SK-N-SH (cell line): ENCODE measurements around the gene KRT4. TPM values are rescaled to one million over a fixed set of nuclear protein-coding genes. Genes with fewer than 3 reads are reported as not detected.

Source experiments
- CTCF ChIA-PET: fragments of 300-600, 350-600 bp; formaldehyde crosslinking; extraction: SDS; loops from one replicate; lab custom pipeline; 2021; lab: Yijun Ruan, JAX
- POLR2A ChIA-PET: fragments of 350-600 bp; sonication (Branson Sonifier 250); formaldehyde crosslinking; extraction: SDS; loops from one replicate; lab custom pipeline; 2020; ENCODE audit warnings: antibody characterized with exemption, inconsistent platforms; lab: Yijun Ruan, JAX
- DNase-seq: peaks from one replicate; pipeline ENCODE4 v3.0.0; 2012
- H2AFZ ChIP-seq: fragments of 200-600 bp; sonication (generic); 2 replicates; pipeline ENCODE4 v1.8.1; 2016; ENCODE audit warnings: antibody characterized with exemption, mild to moderate bottlenecking, low read depth
- H3F3A ChIP-seq: fragments of 200-600 bp; sonication (generic); replicated peaks from 2 replicates; pipeline ENCODE3; 2016; ENCODE audit warnings: antibody characterized with exemption, mild to moderate bottlenecking; ENCODE audit not compliant: insufficient read depth
- H3K27ac ChIP-seq, 2 experiments: fragments of 200-500 bp in 1 of 2; fragments of 200-600 bp in 1 of 2; sonication (Bioruptor generic) in 1 of 2; sonication (generic), shearing (Covaris generic) in 1 of 2; 2 replicates each; pipeline versions ENCODE4 v1.5.1 to v1.6.1; 2014 to 2016; ENCODE audit warnings: low read depth in 2 of 2, inconsistent platforms in 1 of 2, low read length in 1 of 2, mild to moderate bottlenecking in 1 of 2, mixed read lengths in 1 of 2
- H3K27me3 ChIP-seq: fragments of 200-600 bp; sonication (generic), shearing (Covaris generic); 2 replicates; pipeline ENCODE4 v1.6.1; 2016; ENCODE audit warnings: mixed run types; ENCODE audit not compliant: insufficient read depth
- H3K36me3 ChIP-seq, 2 experiments: fragments of 200-500 bp in 1 of 2; fragments of 200-600 bp in 1 of 2; sonication (Bioruptor generic) in 1 of 2; sonication (generic) in 1 of 2; replicated peaks in 1 of 2; 2 replicates each; pipeline versions ENCODE3 to v1.5.1; 2014 to 2016; ENCODE audit warnings: low read length in 1 of 2, mild to moderate bottlenecking in 1 of 2; ENCODE audit not compliant: insufficient read depth in 2 of 2, control insufficient read depth in 1 of 2
- H3K4me1 ChIP-seq, 2 experiments: fragments of 200-500 bp in 1 of 2; fragments of 200-600 bp in 1 of 2; sonication (Bioruptor generic) in 1 of 2; sonication (generic), shearing (Covaris generic) in 1 of 2; 2 replicates each; pipeline versions ENCODE4 v1.5.1 to v1.6.1; 2014 to 2016; ENCODE audit warnings: low read depth in 1 of 2, low read length in 1 of 2, mixed run types in 1 of 2; ENCODE audit not compliant: insufficient read depth in 2 of 2, control insufficient read depth in 1 of 2
- H3K4me2 ChIP-seq: fragments of 200-600 bp; sonication (generic), shearing (Covaris generic); 2 replicates; pipeline ENCODE4 v1.6.1; 2017; ENCODE audit warnings: mixed run types
- H3K4me3 ChIP-seq, 2 experiments: fragments of 200-500 bp in 1 of 2; fragments of 200-600 bp in 1 of 2; sonication (Bioruptor generic) in 1 of 2; sonication (generic), shearing (Covaris generic) in 1 of 2; 2 replicates each; pipeline versions ENCODE4 v1.5.1 to v1.8.1; 2014 to 2016; ENCODE audit warnings: low read depth in 2 of 2, inconsistent platforms in 1 of 2, low read length in 1 of 2, mild to moderate bottlenecking in 1 of 2, mixed read lengths in 1 of 2, moderate library complexity in 1 of 2
- H3K79me2 ChIP-seq: fragments of 200-600 bp; sonication (generic); 2 replicates; pipeline ENCODE4 v1.8.1; 2017; ENCODE audit warnings: mild to moderate bottlenecking; ENCODE audit not compliant: insufficient read depth
- H3K9ac ChIP-seq: fragments of 200-600 bp; sonication (generic); 2 replicates; pipeline ENCODE4 v1.6.1; 2017; ENCODE audit warnings: mixed run types
- H3K9me2 ChIP-seq: fragments of 200-600 bp; sonication (generic); 2 replicates; pipeline ENCODE4 v1.6.1; 2017; ENCODE audit warnings: mixed run types
- H3K9me3 ChIP-seq: fragments of 200-600 bp; sonication (generic); 2 replicates; pipeline ENCODE4 v1.6.1; 2017; ENCODE audit warnings: mixed run types, mild to moderate bottlenecking, moderate library complexity
- H4K20me1 ChIP-seq: fragments of 200-600 bp; sonication (generic); 2 replicates; pipeline ENCODE4 v1.6.1; 2017; ENCODE audit warnings: mild to moderate bottlenecking, mixed run types; ENCODE audit not compliant: insufficient read depth
- CTCF ChIP-seq: fragments of 200-600 bp; sonication (generic); IDR thresholded peaks from 2 replicates; pipeline ENCODE4 v1.6.1; 2017; ENCODE audit warnings: antibody characterized with exemption, mild to moderate bottlenecking, moderate library complexity
- FOXJ3 ChIP-seq: sonication (generic); formaldehyde crosslinking; IDR thresholded peaks from 2 replicates; pipeline ENCODE4 v1.5.1; 2020; ENCODE audit warnings: mild to moderate bottlenecking, missing genetic modification reagents
- FOXM1 ChIP-seq: IDR thresholded peaks from 2 replicates; pipeline ENCODE4 v1.4.0; 2012; ENCODE audit warnings: low read depth, mild to moderate bottlenecking
- IRF3 ChIP-seq: fragments of 150-350 bp; IDR thresholded peaks from 2 replicates; pipeline ENCODE4 v1.6.1; 2016; ENCODE audit warnings: mild to moderate bottlenecking, low read depth, low read length
- JUND ChIP-seq: IDR thresholded peaks from 2 replicates; pipeline ENCODE4 v1.4.0; 2012
- NFIC ChIP-seq: IDR thresholded peaks from 2 replicates; pipeline ENCODE4 v1.4.0; 2012; ENCODE audit warnings: borderline replicate concordance
- PBX3 ChIP-seq: IDR thresholded peaks from 2 replicates; pipeline ENCODE4; 2012
- REST ChIP-seq: IDR thresholded peaks from 2 replicates; pipeline ENCODE4 v1.6.1; 2012; ENCODE audit warnings: mild to moderate bottlenecking, low read depth, low read length, moderate library complexity
- TAF1 ChIP-seq: IDR thresholded peaks from 2 replicates; pipeline ENCODE4 v1.6.1; 2012; ENCODE audit warnings: low read depth, mild to moderate bottlenecking, low read length, moderate library complexity, borderline replicate concordance
- USF1 ChIP-seq: IDR thresholded peaks from 2 replicates; pipeline ENCODE4 v1.4.0; 2012; ENCODE audit warnings: low read depth, borderline replicate concordance
- WGBS: methylation state at CpG from one replicate; pipeline ENCODE4 v1.1.6; 2017; ENCODE audit warnings: low lambda C conversion rate; 5-methylcytosine and 5-hydroxymethylcytosine counted together
- polyA plus RNA-seq, 3 experiments: library from polyadenylated mRNA; depleted of rRNA; stranded (reverse); fragments of >200 nt; gene quantifications; 2 replicates each; pipeline ENCODE4 v1.2.3, GENCODE V29; 2012

The KRT4 gene
- polyA plus RNA-seq, 1 of the 3 experiments (the other 2 are of a cell fraction): not detected

GRCh38 chr12:52850681-52851080 lies 36.8 kb upstream of the KRT4 start:
- no peak overlapping the region for H3K27ac ChIP-seq
- H3F3A ChIP-seq: no peaks in the 10 kb centered on the region
- CTCF ChIA-PET: no interaction called here
- H3K9ac ChIP-seq: no peak overlapping the region
- H3K27me3 ChIP-seq: peaks cover 62% of the 10 kb centered on the region
- H3K4me2 ChIP-seq: no peak overlapping the region
- no peak overlapping the region for H3K4me3 ChIP-seq
- H2AFZ ChIP-seq: no peak overlapping the region
- TF ChIP-seq IRF3: no peak
- TF ChIP-seq NFIC: no peak
- TF ChIP-seq REST: no peak
- POLR2A ChIA-PET: no interaction called here
- 22% methylated on average over 5 of the region's 5 CpGs for WGBS
- no peaks in the 10 kb centered on the region for H3K9me3 ChIP-seq
- no peaks in the 10 kb centered on the region for H3K4me1 ChIP-seq
- no peak for DNase-seq
- no peaks in the 10 kb centered on the region for H3K79me2 ChIP-seq
- H3K9me2 ChIP-seq: no peaks in the 10 kb centered on the region
- H4K20me1 ChIP-seq: no peaks in the 10 kb centered on the region
- H3K36me3 ChIP-seq: no peaks in the 10 kb centered on the region

GRCh38 chr12:52849511-52849910 lies 35.6 kb upstream of the KRT4 start:
- H3K9ac ChIP-seq: no peak overlapping the region
- 32% methylated on average over 6 of the region's 6 CpGs for WGBS
- POLR2A ChIA-PET: no interaction called here
- no peaks in the 10 kb centered on the region for H3K4me1 ChIP-seq
- H3F3A ChIP-seq: no peaks in the 10 kb centered on the region
- CTCF ChIA-PET: no interaction called here
- no peak for TF ChIP-seq JUND
- TF ChIP-seq PBX3: no peak
- TF ChIP-seq REST: no peak
- no peak for TF ChIP-seq USF1
- no peak for TF ChIP-seq FOXJ3 (CRISPR knock-in tag)
- TF ChIP-seq TAF1: no peak
- TF ChIP-seq FOXM1: no peak
- TF ChIP-seq CTCF: no peak
- TF ChIP-seq, all 33 proteins: peak for 0
- no peak for DNase-seq
- Histone ChIP-seq H3K4me3 (no peak overlapping the region), H4K20me1 (no peaks in the 10 kb centered on the region), H2AFZ (no peak overlapping the region), H3K4me2 (no peak overlapping the region), H3K9me2 (no peaks in the 10 kb centered on the region), H3K36me3 (no peaks in the 10 kb centered on the region), H3K27ac (no peak overlapping the region), H3K9me3 (no peaks in the 10 kb centered on the region), H3K27me3 (peaks cover 65% of the 10 kb centered on the region), H3K79me2 (no peaks in the 10 kb centered on the region)
